Retinal pigment epithelial cell (primary cell): ENCODE data around the gene PRPF6.

Source experiments
- DNase-seq: peaks from one replicate; pipeline ENCODE4 v3.0.0-alpha.2; 2010; ENCODE audit warnings: low read depth
- H3K4me3 ChIP-seq: 2 replicates; pipeline ENCODE4 v1.5.1; 2011; ENCODE audit warnings: mild to moderate bottlenecking, low read length, control low read depth, moderate library complexity
- TF ChIP-seq, protein P1 (sequence below): conservative IDR thresholded peaks from 2 replicates; pipeline ENCODE4 v1.5.1; 2011; ENCODE audit warnings: low read depth, low read length, control low read depth, inconsistent platforms

Gene PRPF6

GRCh38 chr20:64074184-64074789, 93.4 kb downstream of the PRPF6 start:
- H3K4me3 ChIP-seq = no peak overlapping the region
- no peak for DNase-seq
- TF ChIP-seq, protein P1, sequence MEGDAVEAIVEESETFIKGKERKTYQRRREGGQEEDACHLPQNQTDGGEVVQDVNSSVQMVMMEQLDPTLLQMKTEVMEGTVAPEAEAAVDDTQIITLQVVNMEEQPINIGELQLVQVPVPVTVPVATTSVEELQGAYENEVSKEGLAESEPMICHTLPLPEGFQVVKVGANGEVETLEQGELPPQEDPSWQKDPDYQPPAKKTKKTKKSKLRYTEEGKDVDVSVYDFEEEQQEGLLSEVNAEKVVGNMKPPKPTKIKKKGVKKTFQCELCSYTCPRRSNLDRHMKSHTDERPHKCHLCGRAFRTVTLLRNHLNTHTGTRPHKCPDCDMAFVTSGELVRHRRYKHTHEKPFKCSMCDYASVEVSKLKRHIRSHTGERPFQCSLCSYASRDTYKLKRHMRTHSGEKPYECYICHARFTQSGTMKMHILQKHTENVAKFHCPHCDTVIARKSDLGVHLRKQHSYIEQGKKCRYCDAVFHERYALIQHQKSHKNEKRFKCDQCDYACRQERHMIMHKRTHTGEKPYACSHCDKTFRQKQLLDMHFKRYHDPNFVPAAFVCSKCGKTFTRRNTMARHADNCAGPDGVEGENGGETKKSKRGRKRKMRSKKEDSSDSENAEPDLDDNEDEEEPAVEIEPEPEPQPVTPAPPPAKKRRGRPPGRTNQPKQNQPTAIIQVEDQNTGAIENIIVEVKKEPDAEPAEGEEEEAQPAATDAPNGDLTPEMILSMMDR = no peak

GRCh38 chr20:64074963-64075362, 94.0 kb downstream of the PRPF6 start:
- no peak overlapping the region for H3K4me3 ChIP-seq
- TF ChIP-seq, protein P1 = no peak
- no peak for DNase-seq

DNA sequence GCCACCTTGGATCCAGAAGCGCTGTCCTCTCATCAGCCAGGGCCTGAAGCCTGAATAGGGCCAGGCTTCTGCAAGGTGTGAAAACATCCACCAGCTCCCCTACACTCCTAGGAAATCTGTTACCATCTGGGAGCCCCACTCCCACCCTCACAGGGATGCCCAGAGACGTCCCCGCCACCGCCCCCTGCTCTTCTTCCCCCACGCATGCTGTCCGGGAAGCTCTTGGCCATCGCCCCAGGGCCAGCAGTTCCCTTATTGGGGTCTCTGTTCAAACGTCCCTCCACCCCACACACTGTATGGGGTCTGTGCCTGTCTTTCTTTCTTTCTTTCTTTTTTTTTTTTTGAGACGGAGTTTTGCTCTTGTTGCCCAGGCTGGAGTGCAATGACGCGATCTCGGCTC, 94.6 kb downstream of the PRPF6 start:
- TF ChIP-seq, protein P1 = no peak
- H3K4me3 ChIP-seq = no peak overlapping the region
- no peak for DNase-seq

GRCh38 chr20:64076061-64076997, 95.4 kb downstream of the PRPF6 start:
- TF ChIP-seq, protein P1 = no peak
- H3K4me3 ChIP-seq = no peak overlapping the region
- no peak for DNase-seq

GRCh38 chr20:64077094-64077493, 96.2 kb downstream of the PRPF6 start:
- TF ChIP-seq, protein P1 = no peak
- H3K4me3 ChIP-seq = no peak overlapping the region
- no peak for DNase-seq

GRCh38 chr20:64077541-64077875, 96.6 kb downstream of the PRPF6 start:
- TF ChIP-seq, protein P1 = no peak
- no peak overlapping the region for H3K4me3 ChIP-seq
- no peak for DNase-seq

DNA sequence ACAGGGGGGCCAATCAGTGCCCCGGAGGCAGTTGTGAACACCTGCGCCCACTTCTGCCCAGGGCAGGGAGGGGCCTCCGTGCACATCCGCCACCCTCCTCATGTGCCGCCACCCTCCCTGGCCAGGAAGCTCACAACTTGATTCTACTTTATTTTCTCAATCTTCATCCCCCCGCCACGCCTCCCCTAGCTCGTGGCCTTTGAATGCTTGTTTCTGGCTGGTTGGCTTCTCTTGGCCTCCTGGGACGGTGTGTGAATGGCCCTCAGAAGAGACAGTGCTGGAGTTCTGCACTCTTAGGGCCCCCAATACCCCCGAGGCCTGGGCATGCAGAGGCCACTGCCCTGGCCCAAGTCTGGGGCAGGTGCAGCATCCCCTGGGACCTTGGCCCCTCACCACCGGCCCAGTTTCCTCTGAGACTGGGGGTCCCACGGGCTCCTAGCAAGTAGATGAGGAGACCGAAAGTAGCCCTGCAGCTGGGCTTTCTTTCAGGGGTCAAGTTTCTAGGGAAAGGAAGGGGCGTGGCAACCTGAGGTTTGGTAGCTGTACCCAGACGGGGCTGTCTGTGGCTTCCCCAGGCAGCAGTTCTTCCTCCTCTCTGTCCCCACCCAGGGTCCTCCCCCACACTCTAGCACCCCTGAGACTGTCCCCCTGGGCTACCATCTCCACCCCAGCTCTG, 97.1 kb downstream of the PRPF6 start:
- no peak for DNase-seq
- TF ChIP-seq, protein P1 = no peak
- no peak overlapping the region for H3K4me3 ChIP-seq
